WI38 (cell line): ENCODE data around the gene RRM2.
A peak's percentile ranks its signal among the peaks of the same experiment; 100 is the strongest.
"Not testable (repeated sequence)": the region's sequence is repeated elsewhere in the genome, so short reads cannot be mapped to it uniquely, and the experiment has no call there.

Source experiments
- H3K4me3 ChIP-seq: 2 replicates; pipeline ENCODE4 v1.5.1; 2011; ENCODE audit warnings: low read depth, mild to moderate bottlenecking, control low read depth, low read length
- TF ChIP-seq, protein P1 (sequence below): IDR thresholded peaks from 2 replicates; pipeline ENCODE4 v1.5.1; 2012; ENCODE audit warnings: low read depth, mild to moderate bottlenecking, control low read depth, low read length

RRM2 gene

DNA sequence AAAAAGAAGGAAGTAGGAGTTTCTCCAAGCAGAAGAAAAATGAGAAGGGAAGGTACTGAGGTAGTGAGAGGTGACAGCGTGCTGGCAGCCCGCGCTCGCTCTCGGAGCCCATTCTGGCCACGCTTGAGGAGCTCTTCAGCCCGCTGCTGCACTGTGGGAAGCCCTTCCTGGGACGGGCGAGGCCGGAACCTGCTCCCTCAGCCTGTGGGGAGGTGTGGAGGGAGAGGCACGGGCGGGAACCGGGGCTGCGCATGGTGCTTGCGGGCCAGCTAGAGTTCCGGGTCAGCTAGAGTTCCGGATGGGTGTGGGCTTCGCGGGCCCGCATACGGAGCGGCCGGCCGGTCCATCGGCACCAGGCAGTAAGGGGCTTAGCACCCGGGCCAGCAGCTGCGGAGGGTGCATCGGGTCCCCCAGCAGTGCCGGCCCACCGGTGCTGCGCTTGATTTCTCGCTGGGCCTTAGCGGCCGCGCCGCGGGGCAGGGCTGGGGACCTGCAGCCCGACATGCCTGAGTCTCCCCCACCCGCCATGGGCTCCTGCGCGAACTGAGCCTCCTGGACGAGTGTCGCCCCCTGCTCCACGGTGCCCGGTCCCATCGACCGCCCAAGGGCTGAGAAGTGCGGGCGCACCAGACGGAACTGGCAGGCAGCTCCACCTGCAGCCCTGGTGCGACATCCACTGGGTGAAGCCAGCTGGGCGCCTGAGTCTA is 31.2 kb upstream of the RRM2 start:
- TF ChIP-seq, protein P1, sequence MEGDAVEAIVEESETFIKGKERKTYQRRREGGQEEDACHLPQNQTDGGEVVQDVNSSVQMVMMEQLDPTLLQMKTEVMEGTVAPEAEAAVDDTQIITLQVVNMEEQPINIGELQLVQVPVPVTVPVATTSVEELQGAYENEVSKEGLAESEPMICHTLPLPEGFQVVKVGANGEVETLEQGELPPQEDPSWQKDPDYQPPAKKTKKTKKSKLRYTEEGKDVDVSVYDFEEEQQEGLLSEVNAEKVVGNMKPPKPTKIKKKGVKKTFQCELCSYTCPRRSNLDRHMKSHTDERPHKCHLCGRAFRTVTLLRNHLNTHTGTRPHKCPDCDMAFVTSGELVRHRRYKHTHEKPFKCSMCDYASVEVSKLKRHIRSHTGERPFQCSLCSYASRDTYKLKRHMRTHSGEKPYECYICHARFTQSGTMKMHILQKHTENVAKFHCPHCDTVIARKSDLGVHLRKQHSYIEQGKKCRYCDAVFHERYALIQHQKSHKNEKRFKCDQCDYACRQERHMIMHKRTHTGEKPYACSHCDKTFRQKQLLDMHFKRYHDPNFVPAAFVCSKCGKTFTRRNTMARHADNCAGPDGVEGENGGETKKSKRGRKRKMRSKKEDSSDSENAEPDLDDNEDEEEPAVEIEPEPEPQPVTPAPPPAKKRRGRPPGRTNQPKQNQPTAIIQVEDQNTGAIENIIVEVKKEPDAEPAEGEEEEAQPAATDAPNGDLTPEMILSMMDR: no peak
- H3K4me3 ChIP-seq: no peak overlapping the region

DNA sequence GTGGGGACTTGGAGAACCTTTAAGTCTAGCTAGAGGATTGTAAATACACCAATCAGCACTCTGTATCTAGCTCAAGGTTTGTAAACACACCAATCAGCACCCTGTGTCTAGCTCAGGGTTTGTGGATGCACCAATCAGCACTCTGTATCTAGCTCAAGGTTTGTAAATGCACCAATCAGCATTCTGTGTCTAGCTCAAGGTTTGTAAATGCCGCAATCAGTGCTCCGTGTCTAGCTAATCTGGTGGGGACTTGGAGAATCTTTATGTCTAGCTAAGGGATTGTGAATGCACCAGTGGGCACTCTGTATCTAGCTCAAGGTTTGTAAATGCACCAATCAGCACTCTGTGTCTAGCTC is 30.7 kb upstream of the RRM2 start:
- H3K4me3 ChIP-seq: not testable (repeated sequence)

GRCh38 chr2:10094271-10094814 is 28.2 kb upstream of the RRM2 start:
- TF ChIP-seq, protein P1: no peak
- H3K4me3 ChIP-seq: no peak overlapping the region

DNA sequence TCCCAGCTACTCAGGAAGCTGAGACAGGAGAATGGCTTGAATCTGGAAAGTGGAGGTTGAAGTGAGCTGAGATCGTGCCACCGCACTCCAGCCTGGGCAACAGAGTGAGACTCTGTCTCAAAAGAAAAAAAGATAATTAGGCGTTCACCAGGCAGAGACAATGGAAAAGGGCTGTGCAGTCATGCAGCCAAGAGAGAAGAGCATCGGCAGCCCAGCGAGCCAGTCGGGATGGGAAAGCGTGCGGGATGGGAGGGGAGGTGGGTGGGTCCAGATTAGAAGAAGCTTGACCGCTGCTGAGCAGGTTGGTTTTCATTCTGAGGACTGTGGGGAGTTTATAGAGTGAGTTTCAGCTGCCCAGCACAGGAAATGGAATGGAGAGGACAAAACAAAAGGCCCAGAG is 27.4 kb upstream of the RRM2 start:
- no peak overlapping the region for H3K4me3 ChIP-seq
- TF ChIP-seq, protein P1: no peak

- TF ChIP-seq, protein P1: no peak
- H3K4me3 ChIP-seq: no peak overlapping the region
Observed at GRCh38 chr2:10096641-10097040, 25.9 kb upstream of the RRM2 start.

- TF ChIP-seq, protein P1: peak; percentile 88
Observed at GRCh38 chr2:10097352-10098148, 25.0 kb upstream of the RRM2 start.

DNA sequence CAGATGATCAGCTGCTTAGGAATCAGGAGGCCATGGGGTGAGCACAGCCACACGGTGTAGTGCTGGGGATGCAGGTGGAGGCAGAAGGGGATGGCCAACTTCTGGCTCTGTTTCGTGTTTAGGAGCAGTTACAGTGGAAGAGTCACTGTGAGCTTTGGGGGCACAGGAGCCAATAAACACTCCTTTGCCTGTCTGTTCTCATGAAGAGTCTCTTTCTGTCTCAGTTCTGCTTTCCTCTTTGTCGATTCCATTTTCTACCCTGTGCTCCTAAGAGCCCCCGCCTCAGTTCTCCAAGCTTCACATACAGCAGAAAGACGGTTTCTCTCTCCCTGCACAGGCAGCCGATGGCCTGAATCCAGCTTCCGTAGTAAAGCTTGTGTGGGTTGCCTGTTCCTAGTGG is 21.0 kb upstream of the RRM2 start:
- no peak overlapping the region for H3K4me3 ChIP-seq
- TF ChIP-seq, protein P1: no peak

More at GRCh38 chr2:10097352-10098148, 25.0 kb upstream of the RRM2 start:
- H3K4me3 ChIP-seq: no peak overlapping the region
